ENCODE results near the gene SPRR3. TPM values are rescaled to one million over a fixed set of nuclear protein-coding genes. Genes with fewer than 3 reads are reported as not detected.

SPRR3 gene
- total and polyA plus RNA-seq, 4 donors = 0.61 TPM; not detected in 3

DNA sequence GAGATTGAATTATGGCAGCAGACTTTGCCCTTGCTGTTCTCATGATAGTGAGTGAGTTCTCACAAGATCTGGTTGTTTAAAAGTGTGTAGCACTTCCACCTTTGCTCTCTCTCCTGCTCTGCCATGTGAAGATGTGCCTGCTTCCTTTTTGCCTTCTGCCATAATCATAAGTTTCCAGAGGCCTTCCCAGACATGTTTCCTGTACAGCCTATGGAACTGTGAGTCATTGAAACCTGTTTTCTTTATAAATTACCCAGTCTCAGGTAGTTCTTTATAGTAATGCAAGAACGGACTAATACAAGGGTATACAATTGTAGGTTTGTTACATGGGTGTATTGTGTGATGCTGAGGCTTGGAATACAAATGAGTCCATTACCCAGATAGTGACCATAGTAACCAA is 33.7 kb downstream of the SPRR3 start:
- 72% methylated on average over 1 of the region's 1 CpG for WGBS
- Histone ChIP-seq H3K27ac (ENCODE audit: low read depth in 1 of 2, low read length in 2 of 2) (no peak overlapping the region), H3K9me3 (ENCODE audit: control insufficient read depth in 4 of 4, low read length in 3 of 4) (no peaks in the 10 kb centered on the region), H3K36me3 (ENCODE audit: control insufficient read depth in 4 of 4, insufficient read depth in 3 of 4, low read depth in 1 of 4, low read length in 3 of 4) (no peaks in the 10 kb centered on the region), H3K4me3 (ENCODE audit: low read depth in 1 of 3, low read length in 3 of 3) (no peak overlapping the region), H3K27me3 (ENCODE audit: control insufficient read depth in 4 of 4, insufficient read depth in 4 of 4, low read length in 3 of 4) (peaks cover 0 to 5% (median 0%) of the 10 kb centered on the region in 4 donors), H3K9ac (ENCODE audit: low read depth in 1 of 2, low read length in 2 of 2) (no peak overlapping the region), H3K4me1 (ENCODE audit: control insufficient read depth in 4 of 4, insufficient read depth in 4 of 4, low read length in 3 of 4) (no peaks in the 10 kb centered on the region)
- TF ChIP-seq, protein P1, sequence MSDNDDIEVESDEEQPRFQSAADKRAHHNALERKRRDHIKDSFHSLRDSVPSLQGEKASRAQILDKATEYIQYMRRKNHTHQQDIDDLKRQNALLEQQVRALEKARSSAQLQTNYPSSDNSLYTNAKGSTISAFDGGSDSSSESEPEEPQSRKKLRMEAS (IDR thresholded peaks at IDR 0.05) = no peak
- TF ChIP-seq JUND (IDR thresholded peaks at IDR 0.05) (no peak), RAD21 (IDR thresholded peaks at IDR 0.05) (no peak), HNF4A (conservative IDR thresholded peaks at IDR 0.05) (no peak), HNF4G (IDR thresholded peaks at IDR 0.05) (no peak), EGR1 (IDR thresholded peaks at IDR 0.05; ENCODE audit: low read depth in 2 of 2) (no peak), YY1 (IDR thresholded peaks at IDR 0.05) (no peak), ATF3 (IDR thresholded peaks at IDR 0.05) (no peak), SP1 (IDR thresholded peaks at IDR 0.05) (no peak), NR2F2 (IDR thresholded peaks at IDR 0.05) (no peak), FOXA1 (IDR thresholded peaks at IDR 0.05) (no peak), RXRA (IDR thresholded peaks at IDR 0.05) (no peak), TAF1 (conservative IDR thresholded peaks at IDR 0.05) (no peak), GABPA (IDR thresholded peaks at IDR 0.05 in 1 of 2, conservative IDR thresholded peaks at IDR 0.05 in 1 of 2) (no peak)
- TF ChIP-seq, protein P2, sequence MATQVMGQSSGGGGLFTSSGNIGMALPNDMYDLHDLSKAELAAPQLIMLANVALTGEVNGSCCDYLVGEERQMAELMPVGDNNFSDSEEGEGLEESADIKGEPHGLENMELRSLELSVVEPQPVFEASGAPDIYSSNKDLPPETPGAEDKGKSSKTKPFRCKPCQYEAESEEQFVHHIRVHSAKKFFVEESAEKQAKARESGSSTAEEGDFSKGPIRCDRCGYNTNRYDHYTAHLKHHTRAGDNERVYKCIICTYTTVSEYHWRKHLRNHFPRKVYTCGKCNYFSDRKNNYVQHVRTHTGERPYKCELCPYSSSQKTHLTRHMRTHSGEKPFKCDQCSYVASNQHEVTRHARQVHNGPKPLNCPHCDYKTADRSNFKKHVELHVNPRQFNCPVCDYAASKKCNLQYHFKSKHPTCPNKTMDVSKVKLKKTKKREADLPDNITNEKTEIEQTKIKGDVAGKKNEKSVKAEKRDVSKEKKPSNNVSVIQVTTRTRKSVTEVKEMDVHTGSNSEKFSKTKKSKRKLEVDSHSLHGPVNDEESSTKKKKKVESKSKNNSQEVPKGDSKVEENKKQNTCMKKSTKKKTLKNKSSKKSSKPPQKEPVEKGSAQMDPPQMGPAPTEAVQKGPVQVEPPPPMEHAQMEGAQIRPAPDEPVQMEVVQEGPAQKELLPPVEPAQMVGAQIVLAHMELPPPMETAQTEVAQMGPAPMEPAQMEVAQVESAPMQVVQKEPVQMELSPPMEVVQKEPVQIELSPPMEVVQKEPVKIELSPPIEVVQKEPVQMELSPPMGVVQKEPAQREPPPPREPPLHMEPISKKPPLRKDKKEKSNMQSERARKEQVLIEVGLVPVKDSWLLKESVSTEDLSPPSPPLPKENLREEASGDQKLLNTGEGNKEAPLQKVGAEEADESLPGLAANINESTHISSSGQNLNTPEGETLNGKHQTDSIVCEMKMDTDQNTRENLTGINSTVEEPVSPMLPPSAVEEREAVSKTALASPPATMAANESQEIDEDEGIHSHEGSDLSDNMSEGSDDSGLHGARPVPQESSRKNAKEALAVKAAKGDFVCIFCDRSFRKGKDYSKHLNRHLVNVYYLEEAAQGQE (IDR thresholded peaks at IDR 0.05) = no peak
- TF ChIP-seq, protein P3, sequence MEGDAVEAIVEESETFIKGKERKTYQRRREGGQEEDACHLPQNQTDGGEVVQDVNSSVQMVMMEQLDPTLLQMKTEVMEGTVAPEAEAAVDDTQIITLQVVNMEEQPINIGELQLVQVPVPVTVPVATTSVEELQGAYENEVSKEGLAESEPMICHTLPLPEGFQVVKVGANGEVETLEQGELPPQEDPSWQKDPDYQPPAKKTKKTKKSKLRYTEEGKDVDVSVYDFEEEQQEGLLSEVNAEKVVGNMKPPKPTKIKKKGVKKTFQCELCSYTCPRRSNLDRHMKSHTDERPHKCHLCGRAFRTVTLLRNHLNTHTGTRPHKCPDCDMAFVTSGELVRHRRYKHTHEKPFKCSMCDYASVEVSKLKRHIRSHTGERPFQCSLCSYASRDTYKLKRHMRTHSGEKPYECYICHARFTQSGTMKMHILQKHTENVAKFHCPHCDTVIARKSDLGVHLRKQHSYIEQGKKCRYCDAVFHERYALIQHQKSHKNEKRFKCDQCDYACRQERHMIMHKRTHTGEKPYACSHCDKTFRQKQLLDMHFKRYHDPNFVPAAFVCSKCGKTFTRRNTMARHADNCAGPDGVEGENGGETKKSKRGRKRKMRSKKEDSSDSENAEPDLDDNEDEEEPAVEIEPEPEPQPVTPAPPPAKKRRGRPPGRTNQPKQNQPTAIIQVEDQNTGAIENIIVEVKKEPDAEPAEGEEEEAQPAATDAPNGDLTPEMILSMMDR (IDR thresholded peaks at IDR 0.05; ENCODE audit: low read depth, low read length, missing input control) = no peak
- no peak for DNase-seq (ENCODE audit: low spot score)

DNA sequence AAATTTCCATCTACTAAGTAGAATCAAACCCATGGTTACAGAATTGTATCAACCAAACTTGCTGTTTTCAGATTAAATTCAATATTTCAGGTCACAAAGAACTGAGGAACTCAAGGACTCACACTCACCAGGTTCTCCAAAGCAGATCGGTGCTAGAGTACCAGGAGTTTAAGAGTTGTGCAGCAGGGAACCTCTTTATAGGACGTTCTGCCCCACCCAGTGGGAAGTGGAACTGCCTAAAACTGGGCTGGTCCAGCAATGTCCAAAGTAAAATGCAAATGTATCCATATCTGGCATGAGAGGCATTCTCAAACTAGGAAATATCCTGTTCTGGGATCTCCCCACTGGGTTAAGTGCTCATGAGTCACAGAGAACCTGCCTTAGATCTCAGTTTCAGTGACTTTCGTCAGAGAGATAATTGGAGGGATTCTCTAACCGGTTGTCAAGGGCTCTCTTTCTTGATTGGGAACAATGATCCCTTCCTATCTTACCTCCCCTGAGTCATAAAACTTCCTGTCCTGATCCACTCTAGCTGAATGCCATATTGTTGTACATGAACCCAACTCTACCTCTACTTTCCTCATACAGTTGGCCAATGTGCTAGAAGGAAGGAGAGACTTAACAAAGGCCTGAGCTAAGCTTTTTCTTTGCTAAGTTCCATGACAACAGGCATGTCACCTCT is 39.5 kb downstream of the SPRR3 start, which contains the start of gene SPRR2D:
TSS of gene SPRR2D (minus strand) at position 171 of the 682 bp plus-strand sequence. CDS start 774 bp downstream, outside the sequence.
- WGBS = 60% methylated on average over 4 of the region's 4 CpGs
- H3K27ac ChIP-seq (ENCODE audit: low read depth in 1 of 2, low read length in 2 of 2) = no peak within 1 kb of the TSS

More for the DNA sequence above, 39.5 kb downstream of the SPRR3 start, which contains the start of gene SPRR2D:
- H3K9ac ChIP-seq (ENCODE audit: low read depth in 1 of 2, low read length in 2 of 2) = no peak within 1 kb of the TSS
- TF ChIP-seq TAF1 (conservative IDR thresholded peaks at IDR 0.05) (no peak), EGR1 (IDR thresholded peaks at IDR 0.05; ENCODE audit: low read depth in 2 of 2) (no peak), FOXA2 (IDR thresholded peaks at IDR 0.05) (no peak), YY1 (IDR thresholded peaks at IDR 0.05) (no peak), HNF4A (conservative IDR thresholded peaks at IDR 0.05) (no peak), JUND (IDR thresholded peaks at IDR 0.05) (no peak)
- TF ChIP-seq, protein P3 (IDR thresholded peaks at IDR 0.05; ENCODE audit: low read depth, low read length, missing input control) = no peak
- TF ChIP-seq, protein P4, sequence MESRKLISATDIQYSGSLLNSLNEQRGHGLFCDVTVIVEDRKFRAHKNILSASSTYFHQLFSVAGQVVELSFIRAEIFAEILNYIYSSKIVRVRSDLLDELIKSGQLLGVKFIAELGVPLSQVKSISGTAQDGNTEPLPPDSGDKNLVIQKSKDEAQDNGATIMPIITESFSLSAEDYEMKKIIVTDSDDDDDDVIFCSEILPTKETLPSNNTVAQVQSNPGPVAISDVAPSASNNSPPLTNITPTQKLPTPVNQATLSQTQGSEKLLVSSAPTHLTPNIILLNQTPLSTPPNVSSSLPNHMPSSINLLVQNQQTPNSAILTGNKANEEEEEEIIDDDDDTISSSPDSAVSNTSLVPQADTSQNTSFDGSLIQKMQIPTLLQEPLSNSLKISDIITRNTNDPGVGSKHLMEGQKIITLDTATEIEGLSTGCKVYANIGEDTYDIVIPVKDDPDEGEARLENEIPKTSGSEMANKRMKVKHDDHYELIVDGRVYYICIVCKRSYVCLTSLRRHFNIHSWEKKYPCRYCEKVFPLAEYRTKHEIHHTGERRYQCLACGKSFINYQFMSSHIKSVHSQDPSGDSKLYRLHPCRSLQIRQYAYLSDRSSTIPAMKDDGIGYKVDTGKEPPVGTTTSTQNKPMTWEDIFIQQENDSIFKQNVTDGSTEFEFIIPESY (IDR thresholded peaks at IDR 0.05) = no peak
- H3K36me3 ChIP-seq (ENCODE audit: control insufficient read depth in 4 of 4, insufficient read depth in 3 of 4, low read depth in 1 of 4, low read length in 3 of 4) = no peaks in the 10 kb centered on the region
- H3K4me1 ChIP-seq (ENCODE audit: control insufficient read depth in 4 of 4, insufficient read depth in 4 of 4, low read length in 3 of 4) = no peaks in the 10 kb centered on the region
- H3K27me3 ChIP-seq (ENCODE audit: control insufficient read depth in 4 of 4, insufficient read depth in 4 of 4, low read length in 3 of 4) = peaks cover 0 to 5% (median 3%) of the 10 kb centered on the region in 4 donors
- no peak for DNase-seq (ENCODE audit: low spot score)
- no peaks in the 10 kb centered on the region for H3K9me3 ChIP-seq (ENCODE audit: control insufficient read depth in 4 of 4, low read length in 3 of 4)
- no peak within 1 kb of the TSS for H3K4me3 ChIP-seq (ENCODE audit: low read depth in 1 of 3, low read length in 3 of 3)
